ENCODE data around the gene TAMALIN.

TAMALIN gene

GRCh38 chr12:52006726-52007157 lies at the start of gene TAMALIN:
TAMALIN (plus strand) TSS chr12:52006946; CDS start chr12:52007020, 74 bp downstream.
- Histone ChIP-seq H3K4me3 (peak within 1 kb of the TSS; percentile 76), H3K9me3 (ENCODE audit: low read depth, low read length) (no peaks in the 10 kb centered on the region), H3K9ac (ENCODE audit: insufficient read length) (peak within 1 kb of the TSS; percentile 58), H3K27ac (no peak within 1 kb of the TSS), H3K36me3 (ENCODE audit: insufficient read depth, low read length) (peaks cover 9% of the 10 kb centered on the region; the same call in 1 of the 2 replicates)
- DNase-seq (ENCODE audit: low read depth, low spot score): no peak
- no peak for TF ChIP-seq FOXP2 (optimal IDR thresholded peaks at IDR 0.05; ENCODE audit: control extremely low read depth, extremely low read length, insufficient read depth)
- TF ChIP-seq POLR2AphosphoS5 (IDR thresholded peaks at IDR 0.05; ENCODE audit: borderline replicate concordance, low read depth, low read length): peak; percentile 66; the same call in 1 of the 2 replicates
- no peak for TF ChIP-seq EZH2 (IDR thresholded peaks at IDR 0.05)

DNA sequence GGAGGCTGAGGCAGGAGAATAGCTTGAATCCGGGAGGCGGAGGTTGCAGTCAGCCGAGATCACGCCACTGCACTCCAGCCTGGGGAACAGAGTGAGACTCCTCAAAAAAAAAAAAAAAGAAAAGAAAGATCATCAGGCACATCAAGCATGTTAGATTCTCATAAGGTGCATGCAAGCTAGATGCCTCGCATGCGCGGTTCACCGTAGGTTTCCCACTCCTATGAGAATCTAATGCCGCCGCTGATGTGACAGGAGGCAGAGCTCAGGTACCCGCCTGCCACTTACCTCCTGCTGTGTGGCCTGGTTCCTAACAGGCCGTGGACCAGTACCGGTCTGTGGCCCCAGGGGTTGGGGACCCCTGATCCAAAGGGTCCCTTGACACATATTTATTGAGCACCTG lies 48.2 kb upstream of the TAMALIN start:
- DNase-seq (ENCODE audit: low read depth, low spot score): no peak
- H3K9ac ChIP-seq (ENCODE audit: insufficient read length): no peak overlapping the region
- no peak overlapping the region for H3K27ac ChIP-seq
- TF ChIP-seq FOXP2 (optimal IDR thresholded peaks at IDR 0.05; ENCODE audit: control extremely low read depth, extremely low read length, insufficient read depth) (no peak), EZH2 (IDR thresholded peaks at IDR 0.05) (no peak)
- H3K9me3 ChIP-seq (ENCODE audit: low read depth, low read length): 0 out of 2 replicates have a peak, but pooled peaks cover under 1% of the 10 kb centered on the region
- no peak overlapping the region for H3K4me3 ChIP-seq
- peaks cover 14% of the 10 kb centered on the region for H3K36me3 ChIP-seq (ENCODE audit: insufficient read depth, low read length)

DNA sequence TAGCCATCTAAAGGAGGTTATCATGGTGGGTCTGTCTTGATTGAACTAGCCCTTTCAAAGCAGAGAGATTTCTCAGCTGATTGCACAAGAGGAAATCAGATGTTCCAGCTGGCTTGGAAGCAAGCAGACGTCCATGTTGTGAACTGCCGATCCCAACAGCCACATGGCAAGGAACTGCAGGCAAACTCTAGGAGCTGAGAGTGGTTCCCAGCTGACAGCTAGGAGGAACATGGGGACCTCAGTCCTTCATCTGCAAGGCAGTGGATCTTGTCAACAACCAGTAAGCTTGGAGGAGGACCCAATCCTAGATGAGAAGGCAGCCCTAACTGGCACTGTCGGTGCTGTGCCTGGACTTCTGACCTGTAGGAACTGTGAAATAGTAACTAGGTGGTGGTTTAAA lies 47.5 kb upstream of the TAMALIN start:
- Histone ChIP-seq H3K27ac (no peak overlapping the region), H3K9me3 (ENCODE audit: low read depth, low read length) (0 out of 2 replicates have a peak, but pooled peaks cover 3% of the 10 kb centered on the region), H3K4me3 (no peak overlapping the region), H3K9ac (ENCODE audit: insufficient read length) (no peak overlapping the region), H3K36me3 (ENCODE audit: insufficient read depth, low read length) (peaks cover 21% of the 10 kb centered on the region)
- DNase-seq (ENCODE audit: low read depth, low spot score): no peak
- no peak for TF ChIP-seq POLR2AphosphoS5 (IDR thresholded peaks at IDR 0.05; ENCODE audit: borderline replicate concordance, low read depth, low read length)
- no peak for TF ChIP-seq FOXP2 (optimal IDR thresholded peaks at IDR 0.05; ENCODE audit: control extremely low read depth, extremely low read length, insufficient read depth)

DNA sequence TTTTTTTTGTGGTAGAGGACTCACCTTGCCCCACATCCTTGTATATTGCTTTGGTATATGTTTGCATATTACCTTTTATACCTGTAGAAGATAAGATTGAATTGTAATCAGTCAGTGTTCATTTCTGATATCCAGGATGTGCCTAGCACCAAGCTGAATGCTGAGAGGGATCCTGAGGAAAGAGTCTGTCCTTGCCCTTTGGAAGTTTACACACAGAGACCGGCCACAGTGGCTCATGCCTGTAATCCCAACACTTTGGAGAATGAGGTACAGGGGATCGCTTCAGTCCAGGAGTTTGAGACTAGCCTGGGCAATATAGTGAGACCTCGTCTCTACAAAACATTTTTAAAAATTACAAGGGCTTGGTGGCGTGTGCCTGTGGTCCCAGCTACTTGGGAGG lies 46.8 kb upstream of the TAMALIN start:
- Histone ChIP-seq H3K36me3 (ENCODE audit: insufficient read depth, low read length) (peaks cover 28% of the 10 kb centered on the region), H3K9ac (ENCODE audit: insufficient read length) (no peak overlapping the region), H3K27ac (no peak overlapping the region), H3K4me3 (no peak overlapping the region), H3K9me3 (ENCODE audit: low read depth, low read length) (0 out of 2 replicates have a peak, but pooled peaks cover 3% of the 10 kb centered on the region)
- no peak for TF ChIP-seq POLR2AphosphoS5 (IDR thresholded peaks at IDR 0.05; ENCODE audit: borderline replicate concordance, low read depth, low read length)
- no peak for TF ChIP-seq FOXP2 (optimal IDR thresholded peaks at IDR 0.05; ENCODE audit: control extremely low read depth, extremely low read length, insufficient read depth)
- DNase-seq (ENCODE audit: low read depth, low spot score): no peak

DNA sequence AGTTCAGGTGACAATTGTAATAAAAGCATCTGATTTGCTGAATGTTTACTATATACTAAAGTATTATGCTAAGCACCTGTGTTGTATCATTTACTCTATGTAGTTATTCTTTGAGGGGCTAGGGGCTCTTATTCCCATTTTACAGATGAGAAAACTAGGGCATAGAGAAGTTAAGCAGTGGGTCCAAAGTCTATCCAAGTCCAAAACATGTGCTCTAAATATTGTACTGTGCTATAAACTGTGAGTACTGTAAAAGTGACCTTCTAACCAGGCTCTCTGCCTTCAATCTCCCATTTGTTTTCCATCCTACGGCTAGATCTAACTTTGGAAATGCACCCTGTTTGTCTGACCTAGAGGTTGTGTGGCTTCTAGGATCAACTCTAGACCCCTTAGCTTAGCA lies 46.3 kb upstream of the TAMALIN start:
- H3K9ac ChIP-seq (ENCODE audit: insufficient read length): no peak overlapping the region
- no peak overlapping the region for H3K27ac ChIP-seq
- TF ChIP-seq EZH2 (IDR thresholded peaks at IDR 0.05): no peak
- TF ChIP-seq POLR2AphosphoS5 (IDR thresholded peaks at IDR 0.05; ENCODE audit: borderline replicate concordance, low read depth, low read length): no peak
- TF ChIP-seq FOXP2 (optimal IDR thresholded peaks at IDR 0.05; ENCODE audit: control extremely low read depth, extremely low read length, insufficient read depth): no peak
- H3K36me3 ChIP-seq (ENCODE audit: insufficient read depth, low read length): peaks cover 30% of the 10 kb centered on the region
- H3K9me3 ChIP-seq (ENCODE audit: low read depth, low read length): 0 out of 2 replicates have a peak, but pooled peaks cover 3% of the 10 kb centered on the region
- no peak overlapping the region for H3K4me3 ChIP-seq
- DNase-seq (ENCODE audit: low read depth, low spot score): no peak

- Histone ChIP-seq H3K9ac (ENCODE audit: insufficient read length) (no peak overlapping the region), H3K9me3 (ENCODE audit: low read depth, low read length) (0 out of 2 replicates have a peak, but pooled peaks cover 3% of the 10 kb centered on the region), H3K27ac (no peak overlapping the region), H3K36me3 (ENCODE audit: insufficient read depth, low read length) (peaks cover 30% of the 10 kb centered on the region), H3K4me3 (no peak overlapping the region)
- no peak for TF ChIP-seq EZH2 (IDR thresholded peaks at IDR 0.05)
- TF ChIP-seq FOXP2 (optimal IDR thresholded peaks at IDR 0.05; ENCODE audit: control extremely low read depth, extremely low read length, insufficient read depth): no peak
- TF ChIP-seq POLR2AphosphoS5 (IDR thresholded peaks at IDR 0.05; ENCODE audit: borderline replicate concordance, low read depth, low read length): no peak
- DNase-seq (ENCODE audit: low read depth, low spot score): no peak
These were observed 45.9 kb upstream of the TAMALIN start for GRCh38 chr12:51960890-51961289.

GRCh38 chr12:51961834-51962233 lies 44.9 kb upstream of the TAMALIN start:
- Histone ChIP-seq H3K4me3 (no peak overlapping the region), H3K9ac (ENCODE audit: insufficient read length) (no peak overlapping the region), H3K27ac (no peak overlapping the region), H3K36me3 (ENCODE audit: insufficient read depth, low read length) (peaks cover 25% of the 10 kb centered on the region), H3K9me3 (ENCODE audit: low read depth, low read length) (0 out of 2 replicates have a peak, but pooled peaks cover 3% of the 10 kb centered on the region)
- no peak for TF ChIP-seq POLR2AphosphoS5 (IDR thresholded peaks at IDR 0.05; ENCODE audit: borderline replicate concordance, low read depth, low read length)
- TF ChIP-seq EZH2 (IDR thresholded peaks at IDR 0.05): no peak
- TF ChIP-seq FOXP2 (optimal IDR thresholded peaks at IDR 0.05; ENCODE audit: control extremely low read depth, extremely low read length, insufficient read depth): no peak
- no peak for DNase-seq (ENCODE audit: low read depth, low spot score)

GRCh38 chr12:51962737-51963136 lies 44.0 kb upstream of the TAMALIN start:
- DNase-seq (ENCODE audit: low read depth, low spot score): no peak
- Histone ChIP-seq H3K9ac (ENCODE audit: insufficient read length) (no peak overlapping the region), H3K27ac (no peak overlapping the region), H3K4me3 (no peak overlapping the region), H3K36me3 (ENCODE audit: insufficient read depth, low read length) (peaks cover 25% of the 10 kb centered on the region), H3K9me3 (ENCODE audit: low read depth, low read length) (0 out of 2 replicates have a peak, but pooled peaks cover 3% of the 10 kb centered on the region)
- TF ChIP-seq EZH2 (IDR thresholded peaks at IDR 0.05) (no peak), POLR2AphosphoS5 (IDR thresholded peaks at IDR 0.05; ENCODE audit: borderline replicate concordance, low read depth, low read length) (no peak), FOXP2 (optimal IDR thresholded peaks at IDR 0.05; ENCODE audit: control extremely low read depth, extremely low read length, insufficient read depth) (no peak)

GRCh38 chr12:51963477-51963876 lies 43.3 kb upstream of the TAMALIN start:
- DNase-seq (ENCODE audit: low read depth, low spot score): no peak
- H3K4me3 ChIP-seq: no peak overlapping the region
- peaks cover 25% of the 10 kb centered on the region for H3K36me3 ChIP-seq (ENCODE audit: insufficient read depth, low read length)
- H3K9me3 ChIP-seq (ENCODE audit: low read depth, low read length): 0 out of 2 replicates have a peak, but pooled peaks cover 3% of the 10 kb centered on the region
- no peak for TF ChIP-seq EZH2 (IDR thresholded peaks at IDR 0.05)
- TF ChIP-seq POLR2AphosphoS5 (IDR thresholded peaks at IDR 0.05; ENCODE audit: borderline replicate concordance, low read depth, low read length): no peak
- no peak for TF ChIP-seq FOXP2 (optimal IDR thresholded peaks at IDR 0.05; ENCODE audit: control extremely low read depth, extremely low read length, insufficient read depth)
- H3K27ac ChIP-seq: no peak overlapping the region
- H3K9ac ChIP-seq (ENCODE audit: insufficient read length): no peak overlapping the region
